Spleen (tissue), 7 donors: ENCODE measurements around the gene PLEKHD1.

ENCODE experiments used
- POLR2A ChIP-seq, 3 donors: fragments of 450-650 bp; IDR thresholded peaks; one replicate each; pipeline ENCODE4 v1.5.1; 2017; ENCODE audit warnings: antibody characterized with exemption in 3 of 3, mild to moderate bottlenecking in 1 of 3
- POLR2AphosphoS5 ChIP-seq, 3 donors: sonication (generic); formaldehyde crosslinking; IDR thresholded peaks; one replicate each; pipeline ENCODE4 v1.5.1; 2017; ENCODE audit warnings: antibody characterized with exemption in 3 of 3
- TF ChIP-seq, protein P1 (sequence below), 11 experiments: fragments of 200-600 bp in 7 of 11; fragments of 450-650 bp in 4 of 11; sonication (generic) in 4 of 11; IDR thresholded peaks in 8 of 11; conservative IDR thresholded peaks in 3 of 11; 1 replicate in 7 of 11; 2 replicates in 4 of 11; pipeline versions ENCODE4 v1.4.0 to v1.8.0; 2016 to 2021; ENCODE audit warnings: antibody characterized with exemption in 11 of 11, inconsistent platforms in 4 of 11, mild to moderate bottlenecking in 1 of 11
- donor health status: DM: no; HTN: no; CAD: no; lungs with moderate emphysema.
- donor health status: DM: no; HTN: no; CAD: no.
- donor health status: DM: no; HTN: no; CAD: no.

DNA sequence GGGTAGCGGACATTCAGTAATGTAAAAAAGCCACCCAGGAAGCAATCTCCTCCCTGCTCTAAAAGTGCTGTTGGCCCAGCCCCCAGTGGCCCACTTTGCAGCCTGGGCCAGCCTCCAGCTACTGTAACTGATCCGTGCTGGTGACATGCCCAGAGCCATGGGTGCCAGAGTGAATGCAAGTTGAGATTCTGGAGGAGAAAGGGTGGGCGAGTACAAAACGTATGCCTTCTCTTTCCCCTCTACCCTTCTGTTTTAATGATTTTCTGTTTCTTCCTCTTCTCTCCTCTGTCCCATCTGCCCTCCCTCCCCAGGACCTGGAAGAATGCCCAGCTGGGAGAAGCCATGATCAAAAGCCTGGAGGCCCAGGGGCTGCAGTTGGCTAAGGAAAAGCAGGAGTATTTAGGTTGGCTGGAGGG, 16.9 kb downstream of the PLEKHD1 start:
- TF ChIP-seq, protein P1, sequence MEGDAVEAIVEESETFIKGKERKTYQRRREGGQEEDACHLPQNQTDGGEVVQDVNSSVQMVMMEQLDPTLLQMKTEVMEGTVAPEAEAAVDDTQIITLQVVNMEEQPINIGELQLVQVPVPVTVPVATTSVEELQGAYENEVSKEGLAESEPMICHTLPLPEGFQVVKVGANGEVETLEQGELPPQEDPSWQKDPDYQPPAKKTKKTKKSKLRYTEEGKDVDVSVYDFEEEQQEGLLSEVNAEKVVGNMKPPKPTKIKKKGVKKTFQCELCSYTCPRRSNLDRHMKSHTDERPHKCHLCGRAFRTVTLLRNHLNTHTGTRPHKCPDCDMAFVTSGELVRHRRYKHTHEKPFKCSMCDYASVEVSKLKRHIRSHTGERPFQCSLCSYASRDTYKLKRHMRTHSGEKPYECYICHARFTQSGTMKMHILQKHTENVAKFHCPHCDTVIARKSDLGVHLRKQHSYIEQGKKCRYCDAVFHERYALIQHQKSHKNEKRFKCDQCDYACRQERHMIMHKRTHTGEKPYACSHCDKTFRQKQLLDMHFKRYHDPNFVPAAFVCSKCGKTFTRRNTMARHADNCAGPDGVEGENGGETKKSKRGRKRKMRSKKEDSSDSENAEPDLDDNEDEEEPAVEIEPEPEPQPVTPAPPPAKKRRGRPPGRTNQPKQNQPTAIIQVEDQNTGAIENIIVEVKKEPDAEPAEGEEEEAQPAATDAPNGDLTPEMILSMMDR (IDR thresholded peaks at IDR 0.05 in 8 of 11, conservative IDR thresholded peaks at IDR 0.05 in 3 of 11), result no peak
- TF ChIP-seq POLR2AphosphoS5 (IDR thresholded peaks at IDR 0.05), result no peak
- no peak for TF ChIP-seq POLR2A (IDR thresholded peaks at IDR 0.05)
